GM18499 (cell line): Measurements from ENCODE around the gene CPNE7.

ENCODE experiments used
- ATAC-seq: cut with Tn5 transposase; IDR thresholded peaks from one replicate; pipeline ENCODE4 v1.9.1; 2021; ENCODE audit warnings: moderate number of reproducible peaks; ENCODE audit not compliant: insufficient read depth, unreplicated experiment

Gene CPNE7

DNA sequence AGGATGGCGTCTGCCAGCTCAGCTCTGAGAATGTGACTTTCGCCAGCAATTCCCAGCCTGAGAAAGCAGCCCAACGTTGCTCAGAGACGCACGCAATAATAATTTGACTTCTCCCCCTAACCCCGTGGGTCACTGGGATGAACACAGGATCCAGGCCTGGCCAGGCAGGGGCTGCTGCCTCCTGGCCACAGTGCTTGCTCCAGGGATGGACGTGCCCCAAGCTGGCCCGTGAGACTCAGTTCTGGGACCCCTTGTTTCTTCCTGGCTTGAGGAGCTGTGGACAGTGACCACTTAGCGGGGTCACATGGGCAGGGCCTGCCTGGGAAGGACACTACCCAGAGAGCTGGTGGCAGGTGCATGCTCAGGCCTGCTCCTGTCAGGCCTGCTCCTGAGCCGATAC, 24.3 kb downstream of the CPNE7 start:
- ATAC-seq: no peak

DNA sequence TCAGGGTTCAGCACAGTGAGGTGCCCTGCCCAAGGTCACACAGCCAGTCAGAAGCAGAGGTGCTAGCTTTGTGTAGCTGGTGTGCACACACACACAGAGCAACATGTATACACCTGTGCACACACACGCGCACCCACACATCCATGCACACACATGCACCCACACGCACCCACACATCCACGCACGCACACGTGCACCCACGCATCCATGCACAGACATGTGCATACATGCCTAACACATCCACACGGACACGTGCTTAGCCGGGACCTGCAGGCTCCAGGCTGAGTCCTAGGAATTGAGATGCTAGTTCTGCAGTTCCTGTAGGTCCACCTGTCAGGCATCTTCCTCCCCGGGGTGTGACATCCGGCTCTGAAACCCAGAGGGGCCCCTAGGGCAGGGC, 24.9 kb downstream of the CPNE7 start:
- ATAC-seq: no peak

- ATAC-seq: no peak
Measured at GRCh38 chr16:89600956-89601355, 25.4 kb downstream of the CPNE7 start.

GRCh38 chr16:89601906-89602272, 26.3 kb downstream of the CPNE7 start:
- ATAC-seq: no peak

DNA sequence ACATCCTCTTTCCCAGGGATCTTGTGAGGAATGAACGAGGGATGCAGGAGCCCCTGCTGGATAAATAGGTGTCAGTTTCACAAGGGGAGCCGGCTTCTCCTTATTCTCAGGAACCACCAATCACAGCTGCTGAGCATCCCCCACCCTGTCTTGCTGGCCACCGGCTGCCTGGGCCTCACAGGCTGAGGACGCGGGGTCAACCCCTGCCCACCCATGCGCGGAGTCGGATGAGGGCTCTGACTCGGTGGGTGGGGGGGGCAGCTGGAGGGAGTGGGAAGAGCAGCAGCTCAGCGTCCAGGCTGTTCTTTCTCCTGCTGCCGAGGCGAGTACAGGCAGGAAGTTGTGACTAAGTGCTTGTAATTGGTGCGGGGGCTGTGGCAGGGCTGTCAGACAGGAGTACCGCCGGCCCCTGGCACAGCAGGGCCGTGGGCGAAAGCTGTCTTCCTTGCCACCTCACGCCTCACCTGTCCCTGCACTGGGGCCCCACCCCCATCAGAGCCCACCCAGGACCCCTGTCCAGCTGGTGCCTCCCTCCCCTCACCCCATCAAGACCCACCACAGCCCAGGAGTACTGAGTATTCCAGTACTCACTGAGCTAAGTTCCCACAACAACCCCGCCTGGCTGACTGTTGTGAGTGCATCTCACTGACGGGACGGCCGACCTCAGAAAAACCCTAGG, 26.9 kb downstream of the CPNE7 start:
- ATAC-seq: no peak

DNA sequence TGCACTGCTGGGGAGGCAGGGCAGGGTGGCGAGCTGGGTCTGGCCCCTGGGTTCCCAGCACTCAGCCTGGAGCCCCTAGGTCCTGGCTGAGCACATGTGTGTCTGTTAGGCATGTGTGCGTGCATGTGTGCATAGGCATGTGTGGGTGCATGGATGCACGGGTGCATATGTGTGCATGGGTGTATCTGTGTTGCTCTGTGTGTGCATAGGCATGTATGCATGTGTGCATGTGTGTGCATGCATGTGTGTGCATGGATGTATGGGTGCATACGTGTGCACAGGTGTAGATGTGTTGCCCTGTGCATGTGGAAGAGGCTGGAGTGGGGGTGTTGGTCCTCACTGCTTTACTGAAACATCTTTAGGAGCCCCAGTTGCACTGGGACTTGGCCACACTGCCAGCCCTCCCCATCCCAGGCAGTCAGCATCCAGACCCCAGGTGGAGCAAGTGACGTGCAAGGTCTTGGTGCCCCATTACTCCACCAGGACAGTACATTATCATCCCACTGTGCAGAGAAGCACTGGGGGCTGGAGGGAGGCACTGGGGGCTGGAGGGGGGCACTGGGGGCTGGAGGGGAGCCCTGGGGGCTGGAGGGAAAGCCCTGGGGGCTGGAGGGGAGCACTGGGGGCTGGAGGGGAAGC, 27.5 kb downstream of the CPNE7 start:
- ATAC-seq: no peak

DNA sequence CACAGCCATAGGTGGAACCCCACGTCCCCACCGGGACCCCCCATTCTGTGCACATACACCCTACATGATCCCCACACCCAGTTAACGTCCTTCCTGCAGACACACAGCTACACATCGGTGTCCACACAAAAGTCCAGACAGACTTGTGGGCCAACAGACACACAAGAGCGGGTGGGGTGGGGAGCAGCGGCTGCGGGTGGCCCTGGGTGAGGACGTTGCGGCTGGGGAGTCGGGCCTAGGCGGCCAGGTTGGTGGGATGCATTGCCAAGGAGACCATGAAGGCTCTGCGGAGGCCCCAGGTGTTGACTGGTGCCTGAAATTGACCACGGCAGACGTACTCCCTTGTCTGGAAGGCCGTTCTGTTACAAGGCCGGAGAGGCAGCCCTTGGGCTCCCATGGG, 29.2 kb downstream of the CPNE7 start:
- no peak for ATAC-seq

GRCh38 chr16:89605186-89605970, 29.8 kb downstream of the CPNE7 start:
- ATAC-seq: no peak

GRCh38 chr16:89606006-89606405, 30.4 kb downstream of the CPNE7 start:
- ATAC-seq: no peak

DNA sequence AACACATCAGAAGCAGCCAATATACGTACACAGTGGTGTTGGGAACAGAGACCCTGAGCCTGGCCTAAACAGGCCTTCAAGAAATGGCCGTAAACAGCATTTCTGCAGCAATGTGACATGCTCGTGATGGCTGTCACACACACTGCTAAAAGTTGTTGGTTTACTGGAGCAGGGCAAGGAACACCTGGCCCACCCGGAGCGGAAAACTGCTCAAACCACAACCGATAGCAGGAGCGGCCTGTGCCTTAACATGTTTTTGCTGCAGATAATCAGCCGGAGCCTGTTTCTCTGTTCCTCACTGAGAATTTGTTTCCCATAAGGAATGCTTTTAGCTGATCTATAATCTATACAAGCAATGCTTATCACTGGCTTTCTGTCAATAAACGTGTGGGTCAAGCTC, 31.9 kb downstream of the CPNE7 start:
- ATAC-seq: no peak

DNA sequence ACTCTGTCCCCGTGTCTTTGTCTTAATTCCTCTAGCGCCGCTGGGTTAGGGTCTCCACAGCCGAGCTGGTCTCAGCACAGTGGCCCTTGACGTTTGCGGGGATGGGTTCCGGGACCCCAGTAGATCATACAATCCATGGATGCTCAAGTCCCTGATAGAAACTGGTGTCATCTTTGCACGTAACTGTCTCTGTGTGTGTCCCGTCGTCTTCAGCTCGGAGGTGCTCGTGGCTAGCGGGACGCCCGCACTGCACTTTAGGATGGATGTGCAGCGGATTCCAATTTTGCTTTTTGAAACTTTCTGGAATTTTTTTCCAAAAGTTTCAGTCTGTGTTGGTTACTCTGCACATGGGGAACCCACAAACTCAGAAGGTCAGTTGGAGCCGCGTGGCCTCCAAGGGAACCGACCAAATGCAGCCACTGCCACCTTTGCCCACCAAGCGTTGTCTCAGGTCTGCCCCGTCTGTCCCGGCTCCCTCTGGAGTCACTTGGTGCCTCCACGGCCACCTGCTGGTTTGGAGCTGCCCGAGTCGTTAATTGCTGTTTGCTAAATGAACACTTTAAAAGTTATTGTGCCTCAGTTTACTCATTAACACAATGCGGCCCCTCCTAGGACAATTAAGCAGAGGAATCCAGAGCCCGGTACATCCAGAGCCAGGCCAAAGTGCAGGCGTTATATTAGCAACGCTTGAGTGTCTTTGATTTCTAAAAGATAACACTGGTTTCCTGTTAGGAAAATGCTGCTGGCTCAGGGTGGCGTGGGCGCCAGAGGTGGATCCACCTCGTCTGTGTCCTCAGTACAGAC, 32.6 kb downstream of the CPNE7 start:
- no peak for ATAC-seq

- no peak for ATAC-seq
Measured at GRCh38 chr16:89610108-89610453, 34.5 kb downstream of the CPNE7 start.

DNA sequence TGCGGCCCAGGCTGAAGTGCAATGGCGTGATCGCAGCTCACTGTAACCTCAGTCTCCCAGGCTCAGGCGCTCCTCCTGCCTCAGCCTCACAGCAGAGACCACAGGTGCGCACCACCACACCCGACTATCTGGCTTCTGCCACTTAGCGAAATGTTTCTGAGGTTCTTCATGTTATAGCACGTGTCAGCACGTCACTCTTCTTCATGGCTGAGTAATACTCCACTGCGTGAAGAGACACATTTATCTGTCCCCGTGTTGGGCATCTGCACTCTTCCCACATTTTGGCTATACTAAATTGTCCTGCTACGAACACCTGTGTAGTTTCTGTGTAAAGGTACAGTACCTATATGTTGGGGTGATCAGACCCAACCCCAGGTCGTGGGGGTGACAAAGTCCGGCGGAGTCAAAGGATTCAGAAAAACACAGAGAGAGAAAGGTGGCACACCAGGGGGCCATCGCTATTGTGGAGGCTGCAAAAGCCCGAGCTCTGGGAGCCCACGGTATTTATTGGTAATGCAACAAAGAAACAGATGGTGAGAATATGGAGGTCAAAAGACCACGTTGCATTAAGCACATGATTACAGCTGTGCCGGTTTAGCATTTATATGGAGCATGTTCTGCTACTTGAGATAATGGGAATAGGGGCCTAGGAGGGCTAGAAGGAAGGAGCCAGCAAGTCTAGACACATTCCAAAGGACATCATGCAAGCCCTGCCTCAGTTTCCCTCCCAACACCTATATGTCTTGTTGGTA, 37.0 kb downstream of the CPNE7 start:
- ATAC-seq: no peak

- no peak for ATAC-seq
Measured at GRCh38 chr16:89613231-89613953, 37.8 kb downstream of the CPNE7 start, which contains the start of gene DPEP1. DPEP1 (plus strand) TSS chr16:89613642; CDS start chr16:89630411, 16,769 bp downstream.

DNA sequence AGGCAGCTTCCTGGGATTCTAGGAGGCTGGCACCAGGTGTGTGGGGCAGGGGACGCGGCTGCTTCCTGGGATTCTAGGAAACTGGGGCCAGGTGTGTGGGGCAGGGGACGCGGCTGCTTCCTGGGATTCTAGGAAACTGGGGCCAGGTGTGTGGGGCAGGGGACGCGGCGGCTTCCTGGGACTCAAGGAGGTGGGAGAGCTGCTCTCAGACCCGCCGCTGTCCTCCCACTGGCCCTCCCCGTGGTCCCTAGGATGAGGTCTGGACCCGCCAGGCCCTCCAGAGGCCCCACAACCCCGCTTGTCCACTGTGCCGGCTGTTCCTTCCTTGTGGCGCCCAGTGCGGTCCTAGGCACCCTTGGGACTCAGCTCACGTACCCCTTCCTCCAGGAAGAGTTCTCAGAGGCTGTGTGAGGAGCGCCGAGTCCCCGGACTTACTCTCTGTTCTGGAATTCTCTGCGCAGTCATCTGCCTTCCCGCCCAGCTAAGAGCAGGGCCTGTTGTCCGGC, 38.4 kb downstream of the CPNE7 start:
- ATAC-seq: no peak

- no peak for ATAC-seq
Measured at GRCh38 chr16:89615176-89615575, 39.6 kb downstream of the CPNE7 start.

DNA sequence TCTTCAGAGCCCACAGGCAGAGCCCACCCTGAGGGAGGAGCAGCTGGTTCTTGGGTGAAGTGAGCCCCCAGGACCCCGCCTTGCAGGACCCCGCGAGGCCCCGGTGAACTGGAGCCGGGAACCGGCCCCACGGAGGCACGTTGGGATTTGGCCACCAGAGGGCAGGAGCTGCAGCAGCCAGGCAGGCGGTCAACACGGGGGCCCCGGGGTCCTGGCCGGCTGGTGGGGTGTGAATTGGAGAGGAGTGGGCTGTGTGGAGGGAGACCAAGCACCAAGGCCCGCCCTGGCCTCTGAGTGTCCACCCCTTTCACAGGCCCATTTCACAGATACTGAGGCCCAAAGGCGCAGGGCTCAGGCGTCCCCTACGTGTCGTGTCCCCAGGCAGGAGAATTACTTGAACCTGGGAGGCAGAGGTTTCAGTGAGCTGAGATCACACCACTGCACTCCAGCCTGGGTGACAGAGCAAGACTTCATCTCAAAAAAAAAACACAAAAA, 40.1 kb downstream of the CPNE7 start:
- no peak for ATAC-seq

GRCh38 chr16:89616623-89617022, 41.1 kb downstream of the CPNE7 start:
- ATAC-seq: no peak

- no peak for ATAC-seq
Measured at GRCh38 chr16:89617036-89617435, 41.5 kb downstream of the CPNE7 start.
